Measurements from ENCODE around the gene SORCS2. TPM values are rescaled to one million over a fixed set of nuclear protein-coding genes. Genes with fewer than 3 reads are reported as not detected.

Gene SORCS2
- total RNA-seq, 1 donor from 2014 or later = 9.6 TPM

GRCh38 chr4:7680106-7680505 lies 487.8 kb downstream of the SORCS2 start:
- DNase-seq (ENCODE audit: low spot score) = no peak

GRCh38 chr4:7680731-7681130 lies 488.4 kb downstream of the SORCS2 start:
- no peak for DNase-seq (ENCODE audit: low spot score)

- DNase-seq (ENCODE audit: low spot score) = no peak
These were observed 490.9 kb downstream of the SORCS2 start for GRCh38 chr4:7683126-7683703.

GRCh38 chr4:7684294-7684693 lies 492.0 kb downstream of the SORCS2 start:
- no peak for DNase-seq (ENCODE audit: low spot score)

- DNase-seq (ENCODE audit: low spot score) = no peak
These were observed 493.9 kb downstream of the SORCS2 start for GRCh38 chr4:7686070-7686870.

- no peak for DNase-seq (ENCODE audit: low spot score)
These were observed 494.7 kb downstream of the SORCS2 start for GRCh38 chr4:7687006-7687405.

GRCh38 chr4:7687796-7688195 lies 495.5 kb downstream of the SORCS2 start:
- no peak for DNase-seq (ENCODE audit: low spot score)

- no peak for DNase-seq (ENCODE audit: low spot score)
These were observed 497.7 kb downstream of the SORCS2 start for GRCh38 chr4:7689773-7690693.

GRCh38 chr4:7691061-7691460 lies 498.7 kb downstream of the SORCS2 start:
- no peak for DNase-seq (ENCODE audit: low spot score)

- DNase-seq (ENCODE audit: low spot score) = no peak
These were observed 499.6 kb downstream of the SORCS2 start for GRCh38 chr4:7691982-7692381.

GRCh38 chr4:7692451-7693236 lies 500.3 kb downstream of the SORCS2 start:
- no peak for DNase-seq (ENCODE audit: low spot score)

GRCh38 chr4:7693237-7693608 lies 500.9 kb downstream of the SORCS2 start:
- no peak for DNase-seq (ENCODE audit: low spot score)

GRCh38 chr4:7693711-7694110 lies 501.4 kb downstream of the SORCS2 start:
- no peak for DNase-seq (ENCODE audit: low spot score)

GRCh38 chr4:7694324-7694723 lies 502.0 kb downstream of the SORCS2 start:
- DNase-seq (ENCODE audit: low spot score) = no peak

GRCh38 chr4:7697343-7697742 lies 505.0 kb downstream of the SORCS2 start:
- no peak for DNase-seq (ENCODE audit: low spot score)

- DNase-seq (ENCODE audit: low spot score) = no peak
These were observed 505.5 kb downstream of the SORCS2 start for GRCh38 chr4:7697821-7698220.

GRCh38 chr4:7698584-7698983 lies 506.2 kb downstream of the SORCS2 start:
- DNase-seq (ENCODE audit: low spot score) = no peak

GRCh38 chr4:7699031-7699430 lies 506.7 kb downstream of the SORCS2 start:
- no peak for DNase-seq (ENCODE audit: low spot score)

- DNase-seq (ENCODE audit: low spot score) = no peak
These were observed 507.5 kb downstream of the SORCS2 start for GRCh38 chr4:7699825-7700224.

GRCh38 chr4:7700665-7701064 lies 508.3 kb downstream of the SORCS2 start:
- DNase-seq (ENCODE audit: low spot score) = no peak

GRCh38 chr4:7701866-7702649 lies 509.7 kb downstream of the SORCS2 start:
- no peak for DNase-seq (ENCODE audit: low spot score)

Data from umbilical cord (tissue), 2 donors.